HG03139 (cell line): ENCODE measurements around the gene RARG.

Experiments used
- ATAC-seq: cut with Tn5 transposase; IDR thresholded peaks from one replicate; pipeline ENCODE4 v1.9.1; 2021; ENCODE audit not compliant: unreplicated experiment

RARG gene

DNA sequence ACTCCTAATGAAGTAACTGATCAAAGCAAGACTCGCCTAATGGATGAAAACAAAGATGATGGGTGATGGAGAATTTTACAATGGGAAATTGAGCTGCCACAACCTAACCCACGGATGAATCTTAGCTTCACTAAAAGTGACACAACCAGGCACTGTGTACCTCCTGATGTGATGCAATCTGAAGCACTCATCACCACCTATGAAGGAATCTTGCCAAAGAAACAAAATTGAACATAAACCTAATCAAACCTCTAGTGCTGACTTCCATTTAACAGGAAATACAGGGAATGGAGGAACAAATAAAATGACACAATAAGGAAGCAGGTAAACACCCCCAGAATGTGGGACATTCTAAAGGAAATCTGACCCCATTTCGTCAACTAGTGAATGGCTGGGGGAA lies 13.3 kb upstream of the RARG start:
- ATAC-seq: no peak

DNA sequence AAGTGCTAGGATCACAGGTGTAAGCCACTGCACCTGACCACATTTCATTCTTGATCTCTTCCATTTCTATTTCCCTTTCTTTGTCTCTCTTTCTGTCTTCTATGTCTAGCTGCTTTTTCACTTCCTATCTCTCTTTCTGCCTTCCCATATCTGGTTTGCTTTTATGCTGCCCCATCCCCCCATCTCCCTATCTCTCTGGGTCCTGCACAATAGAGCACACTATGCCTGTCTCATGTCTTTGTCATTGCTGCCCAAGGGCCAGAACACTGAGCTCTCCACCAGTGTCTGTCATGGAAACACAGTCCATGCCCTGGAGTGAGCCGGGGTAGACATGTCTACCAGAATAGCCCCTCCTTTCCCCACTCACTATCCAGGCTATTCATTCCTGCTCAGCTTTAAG lies 12.3 kb upstream of the RARG start:
- no peak for ATAC-seq

DNA sequence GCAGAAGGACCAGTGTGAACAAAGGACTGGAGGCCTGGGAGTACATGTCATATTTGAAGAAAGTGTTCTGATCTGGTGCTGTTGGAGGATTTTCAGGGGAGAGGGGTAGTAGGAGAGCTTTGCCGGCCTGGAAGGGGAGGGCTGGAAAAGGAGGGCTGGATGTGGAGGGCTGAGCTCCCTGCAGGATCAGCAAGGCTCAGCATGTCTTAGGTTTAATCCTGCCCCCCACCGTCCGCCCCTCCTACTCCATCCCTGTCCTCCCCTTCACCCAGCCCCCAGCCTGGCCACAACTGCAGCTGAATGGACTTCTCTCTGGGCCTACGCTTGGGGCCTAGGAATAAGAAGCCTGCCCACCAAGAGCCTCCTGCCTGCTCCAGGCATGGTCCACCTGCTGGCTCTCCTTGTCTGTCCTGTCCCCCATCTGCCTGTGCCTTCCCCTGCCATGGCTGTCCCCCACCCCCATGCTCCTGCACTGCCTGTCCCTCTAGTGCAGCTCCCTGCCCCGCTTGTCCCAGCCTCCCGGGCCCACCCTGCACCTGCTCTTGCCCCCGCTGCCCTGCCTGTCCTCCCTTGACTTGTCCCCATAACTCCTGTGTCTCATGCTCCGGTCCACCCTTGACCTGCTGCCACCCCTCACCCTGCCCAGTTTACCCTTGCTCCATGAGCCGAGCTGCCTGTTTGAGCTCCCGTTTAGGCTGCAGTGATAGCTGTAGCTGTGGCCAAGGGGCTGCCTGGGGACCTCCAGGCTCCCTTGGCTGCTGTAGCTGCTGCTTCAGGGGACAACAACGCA lies 9.8 kb upstream of the RARG start:
- ATAC-seq: no peak

DNA sequence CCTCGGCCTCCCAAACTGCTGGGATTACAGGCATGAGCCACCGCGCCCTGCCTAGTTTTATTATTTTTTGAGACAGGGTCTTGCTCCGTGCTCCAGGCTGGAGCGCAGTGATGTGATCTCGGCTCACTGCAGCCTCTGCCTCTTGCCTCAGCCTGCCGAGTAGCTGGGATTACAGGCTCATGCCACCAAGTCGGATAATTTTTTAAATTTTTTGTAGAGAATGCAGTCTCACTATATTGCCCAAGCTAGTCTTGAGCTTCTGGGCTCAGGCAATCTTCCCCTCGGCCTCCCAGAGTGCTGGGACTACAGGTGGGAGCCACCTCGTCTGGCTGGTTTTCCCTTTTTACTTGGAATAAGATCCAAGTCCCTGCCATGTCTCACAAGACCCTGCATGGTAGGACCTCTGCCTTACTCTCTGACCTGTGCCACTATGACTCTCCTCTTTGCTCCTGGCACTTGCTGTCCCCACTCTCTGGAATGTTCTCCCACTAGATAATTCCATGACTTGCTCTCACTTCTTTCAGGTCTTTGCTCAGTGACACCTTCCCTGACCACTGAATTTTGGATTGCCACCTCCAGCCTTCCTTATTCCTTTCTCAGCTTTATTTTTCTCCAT lies 7.7 kb upstream of the RARG start:
- no peak for ATAC-seq

DNA sequence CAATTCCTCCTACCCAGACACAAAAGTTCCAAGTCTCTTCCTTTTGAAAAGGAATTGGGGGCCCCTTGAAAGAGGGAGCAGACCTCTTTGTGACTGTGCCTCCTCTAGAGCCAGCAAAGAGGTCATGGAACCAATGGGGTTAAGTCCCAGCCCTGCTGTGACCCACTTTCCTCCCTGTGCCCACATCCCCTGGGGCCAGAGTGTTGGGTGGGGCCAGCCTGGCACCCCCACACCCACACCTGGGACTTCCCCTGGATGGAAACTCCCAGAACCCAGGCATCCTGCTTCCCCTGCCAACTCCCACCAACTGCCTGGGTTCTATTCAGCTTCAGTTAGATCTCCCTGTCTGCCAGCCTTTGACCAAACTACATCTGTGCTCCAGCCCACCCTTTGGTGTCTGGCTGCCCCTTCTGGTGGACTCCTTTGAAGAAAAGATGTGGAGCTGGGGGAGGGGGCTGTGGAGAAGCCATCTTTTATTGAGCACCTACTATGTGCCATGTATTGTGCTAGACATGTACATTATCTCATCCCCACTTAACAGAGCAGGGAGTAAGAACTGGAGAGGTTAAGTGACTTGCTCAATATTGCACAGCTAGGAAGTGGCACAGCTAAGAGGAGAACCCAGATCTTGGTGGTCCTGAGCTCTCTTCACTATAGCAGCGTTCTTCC lies 4.6 kb upstream of the RARG start:
- ATAC-seq: no peak

DNA sequence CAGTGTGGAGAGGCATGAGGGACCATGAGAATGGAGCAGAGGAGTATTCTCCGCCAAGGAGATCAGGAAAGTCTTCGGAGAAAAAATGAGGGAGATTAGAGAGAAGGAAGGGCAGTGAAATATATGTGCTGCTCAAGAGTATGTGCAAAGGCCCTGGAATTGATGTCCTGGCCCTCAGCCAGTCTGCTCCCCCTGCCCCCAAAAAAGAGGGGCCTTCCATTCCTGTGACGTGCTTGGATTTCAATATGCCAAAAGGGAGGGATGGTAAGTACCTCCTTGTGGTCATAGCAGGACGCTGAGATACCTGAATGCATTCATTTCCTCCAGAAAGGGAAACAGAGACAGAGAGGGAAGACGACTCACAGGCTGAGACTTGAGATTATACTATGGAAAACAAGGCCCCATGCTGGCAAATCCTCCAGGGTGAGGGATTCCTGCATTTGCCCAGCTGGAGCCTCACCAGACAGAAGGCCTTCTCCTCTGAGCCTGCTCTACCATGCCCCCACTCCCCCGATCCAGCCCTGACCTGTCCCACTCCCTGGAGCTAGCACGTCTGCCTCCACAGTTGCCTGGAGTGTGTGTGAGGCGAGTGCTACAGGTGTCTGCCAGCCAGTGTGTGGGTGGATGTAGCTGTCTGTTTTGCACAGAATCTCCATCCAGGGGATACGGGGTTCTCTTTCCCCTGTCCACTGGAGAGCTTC lies 3.9 kb upstream of the RARG start:
- no peak for ATAC-seq

DNA sequence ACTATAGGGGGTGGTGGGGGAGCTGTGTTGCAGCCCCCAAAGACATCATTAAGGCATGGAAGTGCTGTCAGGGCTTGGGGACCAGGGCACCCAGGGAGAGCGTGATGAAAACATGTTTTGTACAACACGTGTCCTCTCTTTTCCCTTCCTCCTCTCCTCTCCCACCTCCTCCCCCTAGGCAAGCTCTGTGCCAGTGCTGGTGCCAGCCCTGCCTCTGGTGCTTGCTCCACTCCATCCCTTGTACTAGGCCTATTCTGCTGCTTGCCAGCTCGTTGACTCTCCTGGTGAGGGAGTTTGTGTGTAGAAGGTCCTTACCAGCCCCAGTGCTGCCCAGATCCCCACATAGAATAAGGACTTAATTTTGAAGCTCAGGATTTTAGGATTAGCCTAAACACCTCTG lies 3.2 kb upstream of the RARG start:
- no peak for ATAC-seq

DNA sequence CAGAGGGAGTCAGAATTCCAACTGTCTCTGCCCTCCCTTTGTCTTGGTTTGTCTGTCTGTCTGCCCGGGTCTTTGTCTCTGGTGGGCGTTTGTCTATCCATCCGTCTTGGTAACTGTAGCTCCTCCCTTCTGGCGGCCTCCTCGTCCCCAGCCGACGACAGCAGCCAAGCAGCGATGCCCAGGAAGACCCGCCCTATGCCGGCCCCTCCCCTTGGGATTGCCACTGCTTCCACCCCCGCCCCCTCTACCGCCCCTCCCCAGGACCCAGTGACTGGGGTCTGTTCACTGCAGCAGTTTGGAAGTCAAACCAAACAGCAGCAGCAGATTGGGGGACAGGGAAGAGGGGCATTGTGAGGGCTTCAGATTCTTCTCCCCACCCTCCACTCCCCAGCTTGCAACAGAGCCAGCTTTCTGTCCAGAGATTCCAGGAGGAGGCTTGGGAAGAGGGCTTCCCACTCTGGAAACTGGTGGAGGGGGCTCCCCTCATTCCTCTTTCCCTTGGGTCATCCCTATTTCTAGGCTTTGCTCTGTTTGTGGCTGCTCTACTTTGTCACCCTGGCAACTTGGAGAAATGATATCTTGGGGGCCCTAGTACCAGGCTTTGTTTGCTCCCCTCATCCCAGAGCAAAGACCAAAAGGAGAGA lies 2.4 kb upstream of the RARG start:
- no peak for ATAC-seq

DNA sequence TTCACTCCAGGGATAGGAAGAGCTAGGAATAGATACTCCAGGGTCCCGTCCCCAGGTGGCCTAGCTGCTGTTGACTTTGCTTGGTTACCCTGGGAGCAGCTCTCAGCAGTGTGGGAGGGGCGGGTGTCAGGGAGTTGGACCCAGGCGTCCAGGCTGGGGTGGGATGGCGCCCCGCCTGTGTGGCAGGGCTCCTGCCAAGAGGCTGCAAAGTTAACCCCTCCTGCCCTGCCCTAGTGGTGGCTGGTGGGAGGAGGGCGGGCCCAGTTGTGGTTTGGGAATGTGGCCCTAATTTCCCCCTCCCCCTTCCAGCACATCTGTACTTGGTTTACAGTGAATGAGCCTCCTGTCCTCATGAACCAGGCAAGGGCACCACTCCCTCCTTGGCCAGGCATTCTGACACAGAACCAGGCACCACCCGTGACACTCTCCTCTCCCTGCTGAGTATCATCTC lies 1.7 kb upstream of the RARG start:
- no peak for ATAC-seq

DNA sequence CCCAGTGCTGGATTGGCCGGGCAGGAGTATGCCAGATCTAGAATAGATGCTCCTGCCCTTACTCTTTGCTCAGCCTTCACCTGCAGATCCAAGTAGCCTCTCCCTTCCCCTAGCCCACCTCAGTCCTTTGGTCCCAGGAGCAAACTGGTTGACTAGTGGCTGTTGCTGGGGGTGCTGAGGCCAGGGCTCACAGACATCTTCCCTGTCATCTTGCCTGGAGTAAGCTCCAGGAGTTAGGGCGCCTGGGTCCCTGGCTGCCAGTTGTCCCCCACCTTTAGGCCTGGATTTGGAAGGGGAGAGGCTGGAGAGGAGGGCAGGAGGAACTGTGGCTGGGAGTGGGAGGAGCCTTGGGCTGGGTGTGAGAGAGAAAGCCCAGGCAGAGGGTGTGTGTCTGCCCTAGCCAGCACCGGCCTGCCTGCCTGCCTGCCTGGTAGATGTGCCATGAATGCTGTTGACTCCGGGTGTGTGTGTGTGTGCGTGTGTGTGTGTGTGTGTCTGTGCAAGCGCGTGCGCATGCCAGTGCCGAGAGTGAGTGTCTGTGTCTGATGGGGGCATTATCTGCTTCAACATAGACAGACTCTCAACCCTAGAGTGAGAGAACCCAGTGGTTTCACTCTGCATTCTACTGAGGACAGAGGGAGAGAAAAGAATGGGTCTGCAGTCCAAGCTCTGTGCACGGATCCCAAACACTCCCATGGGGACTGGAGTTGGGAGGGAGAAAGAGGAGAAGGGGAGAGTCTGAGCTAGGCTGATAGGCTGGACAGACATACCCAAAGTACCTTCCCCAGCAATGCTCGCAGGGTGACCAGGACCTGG lies 845 bp upstream of the RARG start:
- no peak for ATAC-seq

DNA sequence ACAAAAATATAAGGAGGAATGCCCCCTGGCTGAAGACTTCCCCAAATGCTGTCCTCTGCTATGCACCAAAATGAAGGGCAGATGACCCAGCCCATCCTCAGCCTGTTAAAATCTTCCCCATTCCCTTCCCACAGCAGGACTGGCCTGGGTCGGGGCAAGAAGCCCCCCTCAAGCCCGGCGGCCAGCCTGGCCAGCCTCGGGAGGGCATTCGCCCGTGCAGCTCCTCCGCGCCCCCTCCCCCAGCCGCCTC lies 413 bp downstream of the RARG start:
- ATAC-seq: no peak

DNA sequence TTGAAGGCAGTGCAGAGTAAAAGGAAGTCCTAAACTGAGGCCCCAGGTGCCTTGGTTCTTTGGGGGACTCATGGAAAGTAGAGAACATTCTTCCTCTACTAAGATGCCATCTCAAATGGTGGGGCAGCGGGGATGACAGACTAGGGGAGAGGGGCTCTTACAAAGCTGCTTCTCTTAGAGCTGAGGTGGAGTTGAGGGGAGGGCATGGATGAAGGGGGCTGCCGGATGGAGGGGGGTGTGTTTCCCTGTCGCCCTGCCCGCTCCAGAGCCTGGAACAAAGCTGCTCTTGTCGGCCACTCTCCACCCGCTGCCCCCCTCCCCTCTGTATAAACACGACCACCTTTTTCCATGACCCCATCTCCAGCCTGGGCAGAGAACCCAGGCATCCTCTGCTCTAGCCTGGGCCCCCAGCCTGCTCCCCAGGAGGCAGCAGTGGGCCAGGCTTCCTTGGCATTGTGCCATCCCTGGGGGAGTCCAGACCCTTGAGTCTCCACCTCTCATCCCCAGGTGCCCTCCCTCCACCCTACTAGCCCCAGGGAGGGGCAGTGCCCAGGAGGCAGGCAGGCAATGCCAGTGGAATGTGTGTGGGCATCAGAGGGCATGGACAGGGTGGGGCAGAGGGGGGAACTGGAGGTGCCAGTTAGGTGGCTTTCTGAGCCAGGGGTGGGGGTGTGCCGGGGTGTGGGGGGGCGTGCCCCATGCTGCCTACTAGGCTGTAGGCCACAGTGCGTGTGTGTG lies 1.7 kb downstream of the RARG start:
- no peak for ATAC-seq

DNA sequence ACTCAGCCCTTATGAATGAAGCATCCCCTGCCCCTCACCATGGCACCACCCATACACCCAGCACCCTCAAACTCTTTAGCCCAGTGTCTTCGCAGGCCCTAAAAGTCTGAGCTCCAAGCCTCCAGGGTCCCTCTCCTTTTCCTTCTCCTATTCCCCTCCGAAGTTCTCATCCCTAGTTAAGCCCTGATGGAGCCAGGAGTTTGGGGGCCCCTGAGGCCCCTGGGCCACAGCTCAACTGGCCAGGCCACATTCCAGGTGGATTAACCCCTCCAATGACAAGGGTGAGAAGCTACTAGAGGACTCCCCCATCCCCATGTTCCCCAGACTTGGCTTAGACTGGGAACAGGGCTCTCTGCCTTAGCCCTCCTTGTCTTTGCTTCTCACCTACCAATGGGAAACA lies 2.6 kb downstream of the RARG start:
- no peak for ATAC-seq

DNA sequence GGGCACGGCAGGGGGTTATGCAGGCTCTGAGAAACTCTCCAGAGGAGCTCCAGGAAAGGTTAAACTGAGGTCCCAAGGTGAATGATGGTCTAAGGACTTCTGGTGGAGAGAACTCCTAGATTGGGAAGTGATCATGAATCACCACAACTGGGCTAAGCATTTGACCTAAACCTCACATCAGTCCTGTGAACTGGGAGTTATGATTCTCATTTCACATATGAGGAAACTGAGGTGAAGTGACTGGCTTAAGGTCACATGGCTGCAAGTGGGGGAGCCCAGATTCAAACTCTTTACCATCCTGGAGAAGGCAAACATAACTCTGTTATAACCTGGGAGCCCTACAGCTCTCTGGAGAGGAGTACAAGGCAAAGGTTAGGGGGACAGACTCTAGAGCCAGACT lies 4.2 kb downstream of the RARG start:
- ATAC-seq: no peak

DNA sequence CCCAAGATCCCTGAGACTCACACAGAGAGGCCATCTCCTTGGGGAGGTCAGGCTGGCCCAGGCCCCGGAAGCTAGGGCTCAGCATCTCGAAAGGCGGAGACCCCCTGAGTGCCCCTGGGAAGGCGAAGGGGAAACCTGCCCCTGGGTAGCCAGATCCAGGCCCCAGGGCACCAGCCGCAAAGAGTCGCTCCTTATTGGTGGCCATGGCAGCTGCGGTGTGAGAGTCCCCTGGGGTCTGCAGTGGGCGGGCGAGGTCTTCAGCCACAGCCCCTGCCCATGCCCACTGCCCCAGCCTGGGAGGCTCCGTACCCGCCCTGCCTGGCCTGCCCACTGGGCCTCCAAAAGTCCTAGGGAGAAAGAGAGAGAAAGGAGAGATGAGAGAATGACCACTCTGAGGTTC lies 4.7 kb downstream of the RARG start:
- ATAC-seq: no peak

DNA sequence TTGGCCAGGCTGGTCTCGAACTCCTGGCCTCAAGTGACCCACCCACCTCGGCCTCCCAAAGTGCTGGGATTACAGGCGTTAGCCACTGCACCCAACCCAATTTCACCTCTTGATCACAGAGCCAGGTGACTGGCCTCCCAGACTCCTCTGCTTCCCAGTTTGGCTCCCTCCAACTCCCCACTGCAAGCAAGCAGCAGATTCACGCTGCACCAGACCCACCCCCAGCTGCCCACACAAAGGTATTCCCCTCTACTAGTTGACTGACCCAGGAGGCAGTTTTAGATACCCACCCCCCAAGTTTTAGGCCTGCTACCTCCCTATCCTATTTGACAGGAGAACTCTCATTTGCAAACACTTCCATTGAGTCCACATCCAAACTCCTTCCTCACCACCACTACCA lies 5.2 kb downstream of the RARG start:
- no peak for ATAC-seq

DNA sequence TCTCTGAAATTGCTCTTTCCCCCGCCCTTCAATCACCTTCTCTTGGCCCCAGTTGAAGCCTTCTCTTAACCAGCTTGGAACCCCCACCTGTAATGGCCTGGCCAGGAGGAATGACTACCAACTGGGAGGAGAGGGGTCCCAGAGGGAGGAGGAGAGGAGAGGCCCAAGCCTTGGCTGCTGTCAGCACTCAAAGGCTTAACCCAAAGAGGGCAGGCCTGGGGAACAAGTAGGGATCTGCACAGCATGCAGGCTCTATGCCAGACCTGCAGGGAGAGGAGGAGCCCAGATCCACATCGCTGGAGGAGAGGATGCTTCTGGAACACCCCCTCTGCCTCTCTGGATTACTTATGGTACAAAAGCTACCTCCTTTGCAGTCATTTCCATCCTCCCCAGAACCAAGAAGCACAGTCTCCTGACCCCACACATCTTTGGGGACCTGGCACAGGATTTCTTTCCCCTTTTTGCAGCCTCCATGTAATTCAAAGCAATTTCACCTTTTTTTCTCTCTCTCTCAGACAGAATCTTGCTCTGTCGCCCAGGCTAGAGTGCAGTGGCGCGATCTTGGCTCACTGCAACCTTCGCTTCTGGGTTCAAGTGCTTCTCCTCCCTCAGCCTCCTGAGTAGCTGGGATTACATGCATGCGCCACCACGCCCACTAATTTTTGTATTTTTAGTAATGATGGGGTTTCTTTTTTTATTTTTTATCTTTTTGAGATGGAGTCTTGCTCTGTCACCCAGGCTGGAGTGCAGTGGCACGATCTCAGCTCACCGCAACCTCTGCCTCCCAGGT lies 6.2 kb downstream of the RARG start:
- ATAC-seq: no peak

DNA sequence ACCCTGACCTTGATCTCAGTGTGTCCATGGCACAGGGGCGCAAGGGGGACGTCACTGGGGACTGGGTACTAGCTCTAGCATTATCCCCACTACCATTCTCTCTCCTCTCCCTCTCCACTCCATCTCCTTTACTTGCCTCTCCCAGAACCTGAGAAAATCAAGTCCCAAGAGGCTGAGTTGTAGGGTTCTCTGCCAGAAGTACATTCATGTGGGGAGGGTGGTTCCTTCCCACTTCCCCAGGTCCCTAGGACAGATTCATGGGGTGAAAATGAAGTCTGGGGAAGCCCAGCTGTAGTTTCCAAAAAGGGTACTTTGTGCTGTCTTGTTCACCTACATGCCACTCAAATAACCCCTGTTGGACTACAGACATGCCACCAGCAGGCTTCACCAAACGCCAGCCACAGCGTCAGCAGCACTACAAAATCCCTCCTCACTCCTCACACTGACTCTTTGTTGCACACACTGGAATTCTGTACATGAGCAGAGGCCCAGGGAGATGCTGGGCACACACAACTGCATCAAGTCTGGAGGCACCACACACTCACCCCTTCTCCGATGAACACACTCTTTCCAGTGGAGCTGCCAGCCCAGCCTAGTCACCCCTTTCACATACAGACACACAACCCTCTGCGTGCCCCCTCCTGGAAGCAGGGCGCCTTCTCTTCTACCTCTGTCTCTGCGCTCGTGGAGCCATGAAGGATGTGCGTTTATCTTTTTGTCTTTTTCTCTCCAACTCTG lies 6.9 kb downstream of the RARG start:
- no peak for ATAC-seq
